Transverse colon (tissue), 4 donors: ENCODE data around the gene DPYD.

ENCODE experiments used
- CTCF ChIP-seq, 5 experiments: fragments of 200-600 bp in 3 of 5; fragments of 450-650 bp in 2 of 5; sonication (generic) in 3 of 5; IDR thresholded peaks; 1 replicate in 2 of 5; 2 replicates in 3 of 5; pipeline ENCODE4 v1.5.1; 2016 to 2017; ENCODE audit warnings: antibody characterized with exemption in 5 of 5, inconsistent platforms in 3 of 5, mild to moderate bottlenecking in 2 of 5, moderate library complexity in 1 of 5
- POLR2A ChIP-seq: fragments of 450-650 bp; IDR thresholded peaks from one replicate; pipeline ENCODE4 v1.6.1; 2016; ENCODE audit warnings: antibody characterized with exemption, mild to moderate bottlenecking, moderate library complexity
- POLR2AphosphoS5 ChIP-seq, 3 donors: sonication (generic); formaldehyde crosslinking; IDR thresholded peaks; one replicate each; pipeline ENCODE4 v1.6.1; 2016; ENCODE audit warnings: antibody characterized with exemption in 3 of 3

GRCh38 chr1:97841338-97841737 lies 79.5 kb downstream of the DPYD start:
- TF ChIP-seq CTCF (IDR thresholded peaks at IDR 0.05) (no peak), POLR2A (no peak), POLR2AphosphoS5 (IDR thresholded peaks at IDR 0.05) (no peak)
